Body of pancreas (tissue), 4 donors: ENCODE data around the gene MGARP. TPM values are rescaled to one million over a fixed set of nuclear protein-coding genes. Genes with fewer than 3 reads are reported as not detected.
"Not testable (repeated sequence)": the region's sequence is repeated elsewhere in the genome, so short reads cannot be mapped to it uniquely, and the experiment has no call there.

ENCODE experiments used
- ATAC-seq: fragments of 150-250 bp; one replicate; pipeline ENCODE4 v1.9.1; 2016
- DNase-seq, 4 donors: peaks; one replicate each; pipeline ENCODE4 v3.0.0-alpha.2; 2019
- H3K27ac ChIP-seq, 4 donors: fragments of 200-600 bp; sonication (generic); 1 replicate in 3 of 4; 2 replicates in 1 of 4; pipeline versions ENCODE4 v1.5.1 to v1.6.1; 2016 to 2019; ENCODE audit warnings: mild to moderate bottlenecking in 1 of 4, mixed read lengths in 1 of 4, moderate library complexity in 1 of 4
- H3K27me3 ChIP-seq, 2 donors: fragments of 200-600 bp; sonication (generic); one replicate each; pipeline ENCODE4 v1.6.0; 2016; ENCODE audit warnings: mild to moderate bottlenecking in 1 of 2
- H3K36me3 ChIP-seq, 2 donors: fragments of 200-600 bp; sonication (generic); replicated peaks in 1 of 2; 2 replicates each; pipeline ENCODE4 v1.5.1; 2016; ENCODE audit warnings: low read depth in 2 of 2; ENCODE audit not compliant: insufficient read depth in 1 of 2
- H3K4me1 ChIP-seq: fragments of 200-600 bp; sonication (generic); one replicate; pipeline ENCODE4 v1.6.0; 2016
- H3K4me3 ChIP-seq, 2 donors: fragments of 200-600 bp; sonication (generic); 1 replicate in 1 of 2; 2 replicates in 1 of 2; pipeline ENCODE4 v1.5.1; 2016 to 2019
- H3K9me3 ChIP-seq, 3 donors: fragments of 200-600 bp; sonication (generic); 1 replicate in 2 of 3; 2 replicates in 1 of 3; pipeline ENCODE4 v1.5.1; 2016
- CTCF ChIP-seq, 7 experiments: fragments of 450-650 bp in 4 of 7; fragments of 200-600 bp in 3 of 7; sonication (generic) in 3 of 7; IDR thresholded peaks; one replicate each; pipeline ENCODE4 v1.5.1; 2016 to 2019; ENCODE audit warnings: antibody characterized with exemption in 7 of 7
- POLR2A ChIP-seq, 3 donors: fragments of 450-650 bp; IDR thresholded peaks; one replicate each; pipeline ENCODE4 v1.6.1; 2016; ENCODE audit warnings: antibody characterized with exemption in 3 of 3, mild to moderate bottlenecking in 2 of 3
- WGBS, 2 donors: methylation state at CpG; one replicate each; pipeline ENCODE4 v1.1.5; 2017; 5-methylcytosine and 5-hydroxymethylcytosine counted together
- intact Hi-C: fragments of 100-400 bp; cut with DNase I; formaldehyde crosslinking; loops from one replicate; pipeline ENCODE4 v1.15.1; 2023
- total RNA-seq, 2 donors: library from RNA; depleted of rRNA; stranded (reverse); fragments of >200 nt; gene quantifications; one replicate each; pipeline ENCODE4 v1.1.0, GENCODE V29; 2016

Gene MGARP
- total RNA-seq = under 1 TPM in 1 of 2 donors, not detected in 1; 0.78 TPM

DNA sequence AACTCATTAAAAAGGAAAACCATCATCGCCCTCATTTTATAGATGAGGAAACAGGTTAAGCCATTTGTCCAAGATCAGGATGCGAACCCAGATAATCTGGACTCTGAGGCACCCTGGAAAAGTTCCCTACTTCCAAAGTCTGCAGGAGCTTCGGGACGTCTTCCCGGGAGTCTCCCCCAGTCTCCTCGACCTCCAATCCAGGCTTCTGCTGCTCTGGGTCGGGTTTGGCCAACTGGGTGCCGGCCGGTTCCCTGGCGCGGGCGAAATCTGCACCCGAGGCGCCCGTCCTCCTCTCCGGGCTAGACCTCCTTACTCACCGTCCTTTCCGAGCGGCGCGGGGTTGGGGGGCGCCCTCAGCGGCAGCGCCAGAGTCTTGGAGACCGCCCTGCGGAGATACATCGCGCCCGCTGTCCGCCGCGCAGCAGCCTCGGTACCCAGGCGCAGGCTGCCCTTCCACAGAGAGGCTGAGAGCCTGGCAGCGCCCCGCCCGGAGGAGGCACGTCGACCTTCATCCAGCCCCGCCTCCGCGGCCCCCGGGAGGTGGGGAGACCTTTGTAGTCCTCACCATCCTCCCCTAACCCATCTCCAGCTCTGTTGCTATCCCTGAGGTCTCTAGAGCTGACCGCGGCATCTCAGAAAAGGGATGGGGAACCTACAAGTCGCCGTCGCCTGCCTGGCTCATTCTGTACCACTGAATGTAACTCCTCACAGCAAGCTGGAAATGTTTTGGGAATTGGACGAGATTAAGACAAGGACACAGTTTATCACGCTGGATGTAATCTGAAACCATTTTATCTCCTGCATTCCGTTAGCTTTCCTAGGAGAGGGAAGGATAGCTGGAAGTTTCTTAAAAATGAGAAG is at the start of gene MGARP:
Gene MGARP, minus strand, starts transcription at position 466 of the 861 bp plus-strand sequence. Its CDS starts 67 bp downstream, at position 399.
- Histone ChIP-seq H3K4me1 (peaks cover 12% of the 10 kb centered on the region), H3K27me3 (peaks cover 0 to 12% of the 10 kb centered on the region in 2 donors), H3K27ac (no peak within 1 kb of the TSS), H3K4me3 (peak within 1 kb of the TSS in 1 of 2 donors; percentile 25), H3K9me3 (no peaks in the 10 kb centered on the region), H3K36me3 (no peaks in the 10 kb centered on the region)
- intact Hi-C loops = no loop called here
- WGBS, 2 donors = 8 to 17% methylated on average over 25 to 51 of the region's 51 CpGs
- ATAC-seq (no peak), DNase-seq (peak in 1 of 4 donors; percentile 29)
- TF ChIP-seq POLR2A (IDR thresholded peaks at IDR 0.05) (no peak), CTCF (IDR thresholded peaks at IDR 0.05) (no peak)

DNA sequence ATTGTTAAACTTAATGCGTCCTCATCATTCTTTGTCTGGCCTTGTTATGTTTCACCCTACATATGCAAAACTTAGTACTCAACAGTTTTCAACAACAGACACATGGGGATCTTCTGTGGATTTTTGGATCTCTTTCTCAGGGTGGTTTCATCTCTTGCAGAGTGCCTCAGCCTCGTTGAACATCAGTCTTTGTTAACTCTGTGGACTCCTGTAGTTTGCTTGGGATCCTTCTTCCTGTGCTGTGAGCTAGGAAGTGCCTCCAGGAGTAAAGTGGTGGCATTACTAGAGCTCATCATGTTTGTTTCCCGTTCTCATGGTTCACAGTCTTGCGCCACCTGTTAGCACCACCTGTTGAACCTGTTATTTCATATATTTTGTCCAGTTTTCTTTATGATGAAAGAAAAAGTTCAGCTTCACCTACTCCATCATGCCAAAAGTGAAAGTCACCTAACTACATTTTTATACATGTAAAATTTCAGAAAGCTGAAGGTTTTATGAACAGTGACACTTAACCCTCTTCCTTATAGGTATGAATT is 49.7 kb upstream of the MGARP start:
- Histone ChIP-seq H3K4me3 (no peak overlapping the region), H3K9me3 (no peaks in the 10 kb centered on the region), H3K27me3 (no peaks in the 10 kb centered on the region), H3K4me1 (peaks cover 10% of the 10 kb centered on the region), H3K27ac (no peak overlapping the region), H3K36me3 (no peaks in the 10 kb centered on the region)
- intact Hi-C loops = no loop called here
- no peak for DNase-seq
- TF ChIP-seq CTCF (IDR thresholded peaks at IDR 0.05) = no peak
- no peak for TF ChIP-seq POLR2A (IDR thresholded peaks at IDR 0.05)
- WGBS, 2 donors = 90 to 93% methylated on average over 4 of the region's 4 CpGs
- ATAC-seq = no peak

GRCh38 chr4:139324620-139325019 is 44.6 kb upstream of the MGARP start:
- Histone ChIP-seq H3K27me3 (no peaks in the 10 kb centered on the region), H3K4me1 (peaks cover 30% of the 10 kb centered on the region), H3K36me3 (no peaks in the 10 kb centered on the region), H3K4me3 (no peak overlapping the region), H3K27ac (peak overlapping the region in 1 of 4 donors; percentile 49), H3K9me3 (no peaks in the 10 kb centered on the region)
- no peak for TF ChIP-seq POLR2A (IDR thresholded peaks at IDR 0.05)
- TF ChIP-seq CTCF (IDR thresholded peaks at IDR 0.05) = no peak
- DNase-seq (no peak), ATAC-seq (no peak)
- 63 to 64% methylated on average over 6 of the region's 6 CpGs for WGBS, 2 donors
- intact Hi-C loops = no loop called here

- 96 to 97% methylated on average over 6 of the region's 6 CpGs for WGBS, 2 donors
- H3K27me3 ChIP-seq, H3K9me3 ChIP-seq, H3K4me3 ChIP-seq, DNase-seq, intact Hi-C loops, H3K27ac ChIP-seq, H3K36me3 ChIP-seq, ATAC-seq: not testable (repeated sequence)
- H3K4me1 ChIP-seq = peaks cover 30% of the 10 kb centered on the region
These were observed 42.5 kb upstream of the MGARP start for GRCh38 chr4:139322541-139322940.

GRCh38 chr4:139322070-139322469 is 42.0 kb upstream of the MGARP start:
- intact Hi-C loops, ATAC-seq, H3K27ac ChIP-seq, H3K9me3 ChIP-seq, H3K27me3 ChIP-seq, H3K4me3 ChIP-seq, H3K36me3 ChIP-seq, DNase-seq: not testable (repeated sequence)
- WGBS, 2 donors = 18 to 19% methylated on average over 1 of the region's 1 CpG
- peaks cover 35% of the 10 kb centered on the region for H3K4me1 ChIP-seq
